ENCODE measurements around the gene ZRANB1. TPM values are rescaled to one million over a fixed set of nuclear protein-coding genes. Genes with fewer than 3 reads are reported as not detected.

Gene ZRANB1
- total RNA-seq, 1 donor from 2014 or later = 13.2 TPM

DNA sequence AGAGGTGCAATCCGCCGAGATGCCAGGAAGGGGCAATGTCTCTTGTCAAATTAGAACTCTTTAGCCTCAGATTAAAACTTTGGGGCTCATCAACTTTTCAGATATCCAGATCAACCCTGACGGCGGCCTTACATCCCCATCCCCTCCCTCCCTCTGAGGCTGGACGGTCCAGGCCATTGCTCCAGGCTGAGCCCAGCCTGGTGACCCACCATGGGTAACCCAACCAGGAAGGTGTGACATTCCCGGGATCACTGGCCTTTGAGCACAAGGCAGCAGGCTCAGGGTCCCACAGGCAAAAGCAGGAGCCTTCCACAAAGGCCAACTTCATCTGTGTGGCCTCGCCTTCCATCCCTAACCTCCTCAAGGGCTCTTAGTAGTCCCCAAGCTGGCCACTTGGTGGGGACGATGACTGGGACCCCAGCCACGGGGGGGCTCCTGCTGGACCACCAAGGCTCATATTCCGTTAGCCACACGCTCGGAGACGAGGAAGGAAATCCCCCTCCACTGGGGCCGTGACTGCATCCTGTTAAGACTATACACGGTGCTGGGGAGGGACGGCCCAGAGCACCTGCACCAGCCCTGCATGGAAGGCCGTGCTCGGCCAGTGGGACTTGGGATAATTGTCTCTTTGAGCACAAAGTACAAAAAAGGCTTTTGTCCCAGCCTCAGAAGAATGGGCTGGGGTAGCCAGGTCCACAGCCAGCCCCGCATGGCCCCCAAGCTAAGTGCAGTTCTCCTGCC lies 62.8 kb downstream of the ZRANB1 start:
- intact Hi-C loops (cut with micrococcal nuclease) = no loop called here

DNA sequence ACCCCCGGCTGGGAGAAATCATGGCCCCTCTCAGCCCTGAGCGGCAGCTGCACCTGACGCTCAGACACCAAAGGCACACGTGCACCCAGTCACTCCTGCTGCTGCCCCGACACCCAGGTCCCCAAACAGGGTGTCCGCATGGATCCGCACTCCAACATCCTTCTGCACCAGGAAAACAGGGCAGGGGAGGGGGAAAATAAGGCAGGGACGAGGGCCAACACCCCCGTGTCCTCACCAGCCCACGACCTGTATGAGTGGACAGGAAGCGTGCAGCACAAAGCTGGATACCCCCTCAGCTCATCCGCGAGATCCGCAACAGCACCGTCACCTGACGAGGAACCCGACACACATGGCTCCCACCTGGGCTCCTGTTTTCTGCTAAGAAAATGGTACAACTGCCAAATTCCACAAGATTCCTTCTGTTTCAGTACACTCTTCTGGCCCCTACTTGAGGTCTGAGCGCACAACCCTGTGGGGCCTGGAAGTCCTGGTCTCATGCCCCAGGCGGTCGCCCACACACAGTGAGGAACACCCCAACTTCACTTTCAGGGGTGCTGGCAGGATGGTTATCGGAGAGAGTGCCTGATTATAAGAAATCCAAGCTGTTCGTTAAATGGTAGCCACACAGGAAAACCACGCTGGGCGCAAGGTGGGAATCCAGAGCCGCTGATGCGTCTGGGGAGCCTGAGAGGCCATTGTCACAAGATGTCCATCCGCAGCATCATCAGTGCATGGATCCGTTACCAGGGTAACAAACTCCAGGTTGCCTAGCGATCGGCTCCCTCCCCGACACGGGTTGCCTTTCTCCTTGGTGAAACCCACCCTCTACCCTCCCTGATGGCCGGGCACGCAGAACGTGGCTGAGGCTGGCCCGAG lies 63.6 kb downstream of the ZRANB1 start:
- intact Hi-C loops (cut with micrococcal nuclease) = no loop called here

DNA sequence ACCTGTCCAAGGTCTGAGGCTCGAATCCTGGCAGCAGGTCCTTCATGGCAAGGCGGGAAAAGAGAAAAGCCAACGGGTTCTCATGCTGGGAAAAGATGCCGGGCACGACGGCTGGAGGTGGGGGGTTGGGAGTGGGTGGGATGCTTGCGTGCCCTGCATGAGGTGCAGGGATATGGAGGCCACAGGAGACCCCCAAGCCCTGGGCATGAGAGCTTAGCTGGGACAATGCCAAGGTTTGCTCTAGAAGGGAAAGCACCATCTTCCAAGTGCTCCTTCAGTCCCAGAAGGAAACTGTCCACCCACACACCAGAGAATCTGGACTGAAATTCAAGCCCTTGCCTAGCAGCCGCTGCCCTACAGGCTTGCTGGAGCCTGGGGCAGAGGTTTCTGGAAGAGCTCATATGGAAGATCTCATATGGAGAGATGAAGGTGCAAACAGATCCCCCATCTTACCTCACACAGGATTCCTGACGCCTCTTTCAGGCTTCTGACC lies 64.3 kb downstream of the ZRANB1 start:
- intact Hi-C loops (cut with micrococcal nuclease) = no loop called here

DNA sequence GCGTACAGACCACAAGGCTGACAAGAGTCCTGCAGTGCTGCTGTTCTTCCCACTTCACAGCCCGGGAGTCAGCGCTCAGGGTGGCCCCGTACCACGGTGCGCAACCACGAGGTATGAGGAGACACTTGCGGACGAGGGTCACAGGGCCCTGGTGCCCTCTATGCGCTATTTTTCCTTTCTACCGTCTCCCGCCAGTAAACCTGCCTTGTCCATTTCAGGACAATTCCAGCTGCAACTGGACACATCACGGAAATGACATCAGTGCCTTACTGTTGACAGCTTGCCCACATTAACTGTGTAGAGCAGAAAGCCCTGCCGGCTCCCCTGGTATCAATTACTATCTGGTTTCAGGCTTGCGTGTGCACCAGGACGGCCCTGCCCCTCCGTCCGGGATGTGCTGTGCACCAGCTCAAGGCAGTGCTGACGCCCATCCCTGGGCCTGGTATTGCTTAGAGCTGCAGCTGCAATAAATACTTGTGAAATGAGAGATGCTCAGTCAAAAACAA lies 65.1 kb downstream of the ZRANB1 start:
- intact Hi-C loops (cut with micrococcal nuclease) = no loop called here

DNA sequence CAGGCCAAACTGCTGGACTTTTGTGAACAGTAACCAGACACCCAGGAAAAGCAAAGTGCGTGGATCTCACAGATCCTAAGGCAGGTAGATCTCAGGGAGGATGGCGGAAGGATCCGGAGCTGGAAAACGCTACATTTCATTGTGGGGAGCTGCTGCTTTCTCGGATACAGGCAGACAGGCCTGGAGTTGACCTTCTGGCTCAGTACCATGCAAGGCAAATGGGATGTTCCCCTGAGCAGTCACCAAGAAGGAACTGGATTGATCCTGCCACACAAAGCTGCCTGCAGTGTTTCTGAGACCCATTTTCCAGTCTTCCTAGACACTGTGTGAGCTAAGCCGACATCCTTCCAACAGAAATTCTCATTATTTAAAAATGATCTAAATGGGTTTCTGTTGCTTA lies 65.5 kb downstream of the ZRANB1 start:
- intact Hi-C loops (cut with micrococcal nuclease) = no loop called here

DNA sequence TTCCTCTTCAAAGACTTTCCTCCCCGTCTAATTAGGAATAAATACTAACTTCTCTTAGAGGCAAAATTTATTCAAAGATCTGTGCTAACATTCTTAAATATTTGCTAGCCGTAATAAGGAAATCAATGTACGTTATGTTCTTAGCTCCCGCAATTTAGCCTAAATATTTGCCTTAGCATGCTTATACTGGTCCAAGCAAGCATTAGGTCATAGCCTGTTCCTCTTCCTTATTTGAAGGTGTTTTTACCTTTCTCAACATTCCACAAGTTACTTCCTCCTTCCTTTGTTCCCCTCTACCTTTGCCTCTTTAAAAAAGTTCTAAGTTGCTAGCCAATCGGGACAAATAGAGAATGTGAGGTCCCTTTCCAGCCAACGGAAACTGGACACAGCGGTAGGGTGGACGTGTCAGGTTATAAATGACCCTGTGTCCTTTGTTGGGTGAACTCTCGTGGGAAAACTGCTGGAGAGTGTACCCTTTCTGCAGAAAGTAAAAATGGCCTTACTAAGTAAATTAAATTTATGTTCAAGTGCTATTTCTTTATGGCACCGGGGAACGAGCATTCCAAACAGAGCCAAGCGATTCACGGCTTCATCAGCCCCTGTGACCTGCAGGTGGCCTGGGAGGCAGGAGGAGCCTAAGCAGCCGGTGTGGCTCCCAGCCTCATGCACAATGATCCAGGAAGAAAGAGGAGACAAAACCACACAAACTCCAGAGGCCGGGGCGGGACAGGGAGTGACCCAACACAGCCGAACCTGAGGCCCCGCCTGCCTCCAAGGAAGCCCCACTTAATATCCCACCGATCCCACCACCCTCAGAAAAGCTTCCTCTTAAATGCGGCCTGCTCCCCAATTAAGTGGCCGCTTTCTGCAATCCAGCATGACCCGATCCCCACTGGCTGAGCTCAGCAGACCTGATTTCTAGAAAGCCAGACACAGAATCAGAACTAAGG lies 67.0 kb downstream of the ZRANB1 start:
- intact Hi-C loops (cut with micrococcal nuclease) = no loop called here

DNA sequence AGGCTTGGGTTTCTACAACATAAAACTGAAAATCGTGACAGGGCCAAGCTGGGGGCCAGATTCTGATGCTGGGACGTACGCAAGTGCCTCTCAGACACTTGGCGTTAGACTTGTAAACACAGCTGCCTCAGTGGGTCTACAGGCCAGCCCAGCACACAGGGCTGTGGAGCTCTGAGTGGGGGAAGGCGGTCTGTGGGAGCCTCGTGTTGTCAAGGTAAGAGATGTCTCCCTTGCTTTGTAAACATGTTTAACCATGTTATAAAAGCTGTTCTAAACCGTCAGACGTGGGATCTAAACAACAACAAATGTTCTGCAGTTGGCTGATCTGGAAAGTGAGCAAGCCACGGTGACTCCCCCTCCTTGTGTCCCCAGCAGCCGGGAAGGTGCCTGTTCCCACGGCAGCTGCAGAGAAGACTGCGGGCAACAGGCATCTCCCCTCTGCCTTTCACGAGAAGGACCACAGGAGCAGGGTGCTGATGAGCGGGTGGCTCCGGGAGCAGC lies 67.8 kb downstream of the ZRANB1 start:
- intact Hi-C loops (cut with micrococcal nuclease) = no loop called here

DNA sequence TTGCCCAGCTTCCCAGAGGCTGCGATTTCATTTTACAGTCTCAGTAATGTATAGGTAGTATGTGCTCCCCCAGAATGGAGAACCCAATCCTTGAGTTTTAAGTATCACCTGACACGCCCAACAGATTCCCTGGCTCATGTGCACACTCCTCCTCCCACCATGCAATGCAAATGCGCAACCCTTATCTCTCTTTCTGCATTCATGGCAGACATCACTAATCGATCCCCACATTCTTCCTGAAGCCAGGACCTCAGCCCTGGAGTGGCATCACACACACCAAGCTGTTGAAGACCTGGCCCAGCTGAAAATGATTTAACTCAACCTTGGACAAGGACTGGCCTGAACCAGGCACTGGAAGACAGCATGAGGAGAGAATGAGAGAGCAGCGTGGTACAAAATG lies 68.4 kb downstream of the ZRANB1 start:
- intact Hi-C loops (cut with micrococcal nuclease) = no loop called here

DNA sequence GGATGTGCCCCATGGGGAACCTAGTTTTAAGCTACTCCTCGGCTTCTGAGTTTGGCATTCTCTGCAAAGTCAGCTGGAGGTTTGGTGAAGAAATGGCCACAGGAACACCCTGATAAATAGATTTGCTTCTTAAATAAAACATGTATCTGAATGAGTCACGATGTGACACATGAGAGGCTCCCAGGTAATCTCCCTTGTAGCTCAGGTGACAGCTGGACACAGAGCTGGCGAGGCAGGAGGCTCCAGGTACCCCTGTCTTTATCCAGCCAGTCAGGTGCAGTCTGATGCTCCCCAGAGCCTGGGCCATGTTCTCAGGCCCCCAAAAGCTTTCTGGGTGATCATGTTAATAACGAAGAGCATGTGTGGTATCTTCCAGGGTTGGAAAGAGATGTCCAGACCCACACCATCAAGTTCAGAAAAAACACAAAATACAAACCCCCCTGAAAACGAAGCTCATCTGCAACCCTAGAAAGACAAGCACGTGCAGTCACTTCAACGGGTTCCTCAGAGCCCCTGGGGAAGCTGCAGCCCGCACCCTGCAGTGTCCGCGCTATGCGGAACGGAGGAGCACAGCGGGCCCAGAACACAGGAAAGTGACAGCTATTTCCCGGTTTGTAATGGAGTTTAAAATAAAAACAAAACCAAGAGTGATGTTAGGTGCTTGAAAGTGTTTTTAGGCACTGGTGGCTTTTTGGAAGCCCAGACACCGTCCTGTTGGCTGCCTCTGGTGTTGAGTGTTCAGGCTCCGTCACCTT lies 69.4 kb downstream of the ZRANB1 start:
- intact Hi-C loops (cut with micrococcal nuclease) = no loop called here

DNA sequence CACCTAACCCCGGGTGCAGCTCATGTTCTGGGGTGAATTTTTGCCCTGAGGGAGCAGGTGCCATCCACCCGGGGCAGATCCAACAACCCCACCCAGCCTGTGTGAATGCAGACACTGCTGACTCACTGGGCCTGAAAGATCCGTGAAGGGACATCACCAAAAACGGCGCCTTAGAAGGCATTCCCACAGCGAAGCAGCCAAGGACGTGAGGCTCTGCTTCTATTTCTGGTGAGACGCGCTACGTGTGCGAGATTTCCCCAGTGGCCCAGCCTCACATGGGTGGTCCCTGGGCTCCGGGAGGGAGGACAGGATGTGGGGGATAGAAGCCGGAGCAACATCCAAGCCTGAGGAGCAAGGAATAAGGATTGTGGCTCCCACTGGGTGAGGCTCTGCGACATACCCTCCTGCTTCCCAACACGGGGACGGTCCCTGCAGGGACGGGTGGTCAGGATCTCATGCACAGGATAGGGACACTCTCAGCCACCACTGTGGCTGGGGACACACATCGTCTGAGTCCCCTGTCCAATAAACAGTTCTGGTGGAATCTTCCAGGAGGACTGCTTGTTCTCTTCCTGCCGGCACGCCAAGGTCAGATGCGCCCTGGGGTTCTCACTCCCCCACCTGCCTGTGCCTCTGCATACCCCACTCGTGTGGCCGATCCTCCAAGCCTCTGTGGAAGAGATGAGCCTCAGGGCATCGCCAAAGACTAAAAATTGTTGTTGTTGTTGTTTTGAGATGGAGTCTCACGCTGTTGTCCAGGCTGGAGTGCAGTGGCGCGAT lies 70.2 kb downstream of the ZRANB1 start:
- intact Hi-C loops (cut with micrococcal nuclease) = no loop called here

DNA sequence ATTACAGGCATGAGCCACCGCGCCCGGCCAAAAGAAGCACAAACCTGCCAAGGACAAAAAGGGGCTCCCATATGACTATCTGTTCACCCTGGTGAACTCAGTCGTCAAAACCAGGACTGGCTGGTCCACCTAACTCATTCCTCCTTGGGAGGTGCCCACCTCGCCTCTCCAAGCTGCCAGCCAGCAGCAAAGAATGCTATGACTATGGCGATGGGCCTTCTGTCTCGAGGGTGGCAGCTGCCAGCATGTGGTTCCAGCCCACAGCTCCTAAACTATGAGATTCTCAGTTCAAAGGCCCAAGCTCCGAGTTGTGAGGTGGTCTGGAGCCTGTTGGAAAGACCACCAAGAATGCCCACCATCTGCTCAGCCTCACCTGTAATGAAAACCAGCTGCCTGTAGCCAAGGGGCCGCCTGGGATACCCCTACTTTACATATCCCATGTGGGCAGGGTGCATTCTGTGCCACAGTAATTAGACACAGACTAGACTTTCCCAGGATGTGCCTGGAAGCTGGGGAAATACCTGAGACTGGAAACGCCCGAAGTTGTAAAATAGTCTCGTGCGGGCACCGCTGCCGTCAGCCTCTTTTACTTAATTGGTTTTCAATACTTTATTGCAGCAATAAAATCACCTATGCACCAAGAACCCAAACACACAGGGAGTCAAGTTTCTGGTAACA lies 71.1 kb downstream of the ZRANB1 start:
- intact Hi-C loops (cut with micrococcal nuclease) = no loop called here

DNA sequence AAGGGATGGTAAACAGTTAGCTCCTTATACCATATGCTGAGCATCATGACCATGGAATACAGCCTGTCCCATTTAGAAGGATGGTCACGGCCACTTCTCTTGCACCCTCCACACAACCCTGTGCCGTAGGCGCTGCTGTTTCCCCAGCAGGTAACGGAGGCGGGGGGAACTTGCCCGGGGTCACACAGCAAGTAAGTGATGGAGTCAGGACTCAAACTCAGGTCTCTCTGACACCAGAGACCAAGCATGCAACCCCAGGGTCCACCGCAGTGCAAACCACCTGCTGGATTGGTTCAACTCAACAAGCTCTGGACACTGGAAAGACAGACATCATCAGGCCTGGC lies 71.6 kb downstream of the ZRANB1 start:
- intact Hi-C loops (cut with micrococcal nuclease) = no loop called here

DNA sequence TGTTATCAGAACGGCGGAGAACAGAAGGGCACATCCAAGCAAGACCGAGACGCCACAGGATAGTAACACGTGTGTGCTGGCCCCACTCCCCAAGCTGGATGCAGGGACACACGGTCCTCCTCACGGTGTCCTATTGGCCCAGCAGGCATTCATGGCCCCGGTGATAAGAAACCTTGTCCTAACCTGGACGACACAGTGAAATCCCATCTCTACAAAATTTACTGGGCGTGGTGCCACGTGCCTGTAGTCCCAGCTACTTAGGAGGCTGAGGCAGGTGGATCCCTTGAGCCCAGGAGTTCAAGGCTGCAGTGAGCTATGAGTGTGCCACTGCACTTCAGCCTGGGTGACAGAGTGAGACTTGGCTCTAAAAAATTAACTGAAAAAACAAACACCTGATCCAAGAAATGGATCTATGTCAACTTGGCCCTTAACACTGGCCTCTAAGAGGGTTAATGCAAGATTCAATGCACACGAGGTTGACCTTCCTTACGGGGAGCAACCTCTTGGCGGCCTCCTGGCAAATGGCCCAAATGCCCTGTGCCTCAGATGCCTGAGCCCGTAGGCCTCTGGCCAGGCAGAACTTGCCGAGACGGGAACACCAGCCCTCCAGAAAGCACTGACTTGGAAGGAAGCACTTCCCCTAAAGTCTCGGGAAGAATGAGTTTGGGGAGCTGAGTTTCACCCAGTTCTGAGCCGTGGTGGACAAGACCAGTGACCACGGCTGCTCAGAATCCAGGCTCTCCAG lies 72.3 kb downstream of the ZRANB1 start:
- intact Hi-C loops (cut with micrococcal nuclease) = no loop called here

DNA sequence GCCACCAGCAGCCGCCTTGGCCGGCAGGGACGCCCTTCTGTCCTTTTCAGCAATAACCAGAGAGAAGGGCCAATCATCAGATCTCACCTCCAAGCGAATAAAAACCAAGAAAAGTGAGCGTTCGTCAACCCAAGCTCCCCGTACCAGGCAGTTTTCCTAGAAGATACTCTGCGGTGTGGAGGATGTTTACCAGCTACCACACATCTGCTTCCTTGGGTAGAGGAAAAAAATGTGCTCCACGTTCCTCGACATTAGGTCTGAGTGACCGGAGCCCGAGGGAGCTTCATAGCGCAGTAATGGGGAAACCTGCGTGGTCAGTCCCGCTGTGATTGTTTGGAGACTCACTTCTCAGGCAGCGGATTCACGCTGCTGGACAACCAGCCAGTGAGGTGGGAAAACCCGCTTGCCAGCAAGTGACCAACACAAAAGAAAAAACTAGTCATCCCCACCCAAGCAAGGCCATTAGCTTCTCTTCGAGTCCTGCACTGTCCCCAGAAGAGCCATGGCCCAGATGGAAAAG lies 73.0 kb downstream of the ZRANB1 start:
- intact Hi-C loops (cut with micrococcal nuclease) = no loop called here

DNA sequence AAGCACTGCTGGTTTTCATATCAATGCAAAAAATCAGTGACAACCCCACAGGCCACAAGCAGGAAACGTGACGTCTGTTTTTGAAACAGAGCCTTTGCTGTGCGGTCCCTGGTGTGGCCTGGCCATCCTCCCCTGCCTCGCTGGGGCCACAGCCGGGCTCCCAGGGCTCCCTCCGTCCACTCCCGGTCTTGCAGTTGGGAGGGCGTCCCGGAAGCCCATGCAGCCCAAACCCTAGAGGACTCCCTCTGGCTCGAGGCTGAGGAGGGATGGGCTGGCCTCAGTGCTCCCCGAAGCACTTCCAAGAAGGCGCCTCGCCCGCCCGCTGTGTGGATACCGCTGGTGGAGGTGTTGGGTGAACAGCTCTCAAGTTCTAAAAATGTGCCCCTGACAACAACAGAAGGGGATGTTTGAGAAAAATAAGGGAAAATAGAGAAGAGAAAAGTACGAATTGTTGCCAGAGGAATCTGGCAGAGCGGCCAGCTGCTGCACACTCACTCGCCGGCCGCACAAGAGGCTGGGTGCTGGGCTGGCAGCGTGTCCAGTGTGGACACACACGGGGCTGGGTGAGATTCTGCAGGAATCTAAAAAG lies 73.5 kb downstream of the ZRANB1 start:
- intact Hi-C loops (cut with micrococcal nuclease) = no loop called here

DNA sequence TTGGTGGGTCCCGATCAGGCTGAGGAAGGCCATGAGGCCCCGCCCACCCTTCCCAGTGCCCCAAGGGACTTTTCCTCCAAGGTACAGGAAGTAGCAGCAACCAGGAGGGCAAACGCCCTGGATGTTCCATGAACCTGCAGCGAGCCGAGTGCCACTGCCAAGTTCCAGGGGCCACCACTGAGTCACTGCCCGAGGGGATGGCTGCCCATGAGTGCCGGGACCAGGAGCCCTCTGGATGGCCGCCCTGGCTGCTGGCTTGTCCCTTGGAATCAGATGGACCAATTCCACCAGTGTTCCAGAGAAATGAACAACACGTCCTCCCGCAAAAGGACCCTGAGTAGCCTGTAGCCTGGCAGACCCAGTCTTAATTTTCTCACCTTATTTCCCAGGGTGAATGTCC lies 74.2 kb downstream of the ZRANB1 start:
- intact Hi-C loops (cut with micrococcal nuclease) = no loop called here

DNA sequence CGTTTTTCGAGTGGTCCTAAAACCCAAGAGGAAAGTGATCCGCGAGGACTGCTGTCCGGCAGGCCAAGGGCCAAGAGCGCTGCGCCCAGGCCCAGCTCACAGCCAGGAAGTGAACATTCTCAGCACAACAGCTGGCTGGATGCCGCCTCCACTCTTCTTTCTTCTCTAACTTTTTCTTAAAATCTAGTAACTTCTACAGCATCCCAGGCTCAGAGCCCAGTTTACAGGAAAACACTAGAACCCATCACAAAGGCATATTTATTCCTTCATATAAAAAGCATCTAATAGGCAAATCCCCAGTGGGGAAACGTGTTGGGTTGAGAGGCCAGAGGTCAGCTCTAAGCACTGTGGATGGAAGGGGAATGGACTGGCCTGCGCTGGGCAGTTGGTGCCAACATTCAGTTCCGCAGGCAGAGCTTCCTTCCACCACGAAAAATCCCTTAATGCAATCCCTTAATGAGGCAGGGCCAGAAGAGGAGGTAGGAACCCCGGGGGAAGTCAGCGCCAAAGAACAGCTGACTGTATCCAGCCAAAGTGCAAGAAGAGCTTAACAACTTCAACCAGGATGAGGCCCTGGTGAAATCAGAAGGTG lies 74.8 kb downstream of the ZRANB1 start:
- intact Hi-C loops (cut with micrococcal nuclease) = no loop called here

Data from T-helper 2 cell treated with Interferon-gamma antibody and Interleukin-4, amounts not matched to agents 100 ng/mL and 5 ng/mL, for 36 hours (primary cell).